HepG2 (cell line): ENCODE data around the gene MEX3D. TPM values are rescaled to one million over a fixed set of nuclear protein-coding genes. Genes with fewer than 3 reads are reported as not detected.

Experiments
- ATAC-seq: fragments of 200-7000 bp; cut with Tn5 transposase; 3 replicates; pipeline ENCODE4 v1.9.1; 2020; ENCODE audit warnings: mild to moderate bottlenecking, moderate library complexity
- BruUV-seq: library from RNA; stranded (reverse); fragments of 400-500 nt; replicated peaks from 2 replicates; lab custom pipeline; 2021; lab: Mats Ljungman, UMichigan
- CTCF ChIA-PET: fragments of 300-600 bp; formaldehyde crosslinking; extraction: SDS; loops from one replicate; lab custom pipeline; 2021; ENCODE audit warnings: low total read pairs, inconsistent platforms, low intra/inter-chr PET ratio; lab: Yijun Ruan, JAX
- POLR2A ChIA-PET: fragments of 350-600 bp; sonication (Branson Sonifier 250); formaldehyde crosslinking; loops from one replicate; lab custom pipeline; 2020; ENCODE audit warnings: antibody characterized with exemption, inconsistent platforms; lab: Yijun Ruan, JAX
- DNase-seq: peaks from one replicate; pipeline ENCODE4 v3.0.0-alpha.2; 2015; ENCODE audit warnings: low spot score
- FAIRE-seq: peaks from 3 replicates; lab custom pipeline; 2011; peaks lifted over from hg19 to GRCh38; lab: Jason Lieb, UNC
- H2AFZ ChIP-seq: one replicate; pipeline ENCODE4 v1.6.1; 2011; ENCODE audit warnings: low read length, inconsistent platforms
- H3K27ac ChIP-seq: fragments of 300-600 bp; 3 replicates; pipeline ENCODE4 v1.8.0; 2011; ENCODE audit warnings: mixed run types, mild to moderate bottlenecking, mixed read lengths, low read length, inconsistent platforms; ENCODE audit not compliant: insufficient read depth; ENCODE audit errors: extremely low read length
- H3K27me3 ChIP-seq, 2 experiments: fragments of 200-600 bp in 1 of 2; 2 replicates in 1 of 2; 3 replicates in 1 of 2; pipeline versions ENCODE4 v1.6.0 to v1.8.0; 2011; ENCODE audit warnings: low read length in 2 of 2, mild to moderate bottlenecking in 2 of 2, moderate library complexity in 2 of 2, inconsistent platforms in 1 of 2; ENCODE audit not compliant: insufficient read depth in 2 of 2, control insufficient read depth in 1 of 2
- H3K36me3 ChIP-seq, 2 experiments: fragments of 200-600 bp in 1 of 2; replicated peaks in 1 of 2; 2 replicates in 1 of 2; 3 replicates in 1 of 2; pipeline versions ENCODE4 v1.5.1 to v1.8.0; 2011; ENCODE audit warnings: low read length in 2 of 2, inconsistent platforms in 1 of 2; ENCODE audit not compliant: insufficient read depth in 2 of 2, control insufficient read depth in 1 of 2
- H3K4me1 ChIP-seq: 2 replicates; pipeline ENCODE4 v1.5.1; 2012; ENCODE audit warnings: low read length, inconsistent platforms; ENCODE audit not compliant: insufficient read depth
- H3K4me2 ChIP-seq: 2 replicates; pipeline ENCODE4 v1.6.0; 2011; ENCODE audit warnings: low read depth, low read length, inconsistent platforms
- H3K4me3 ChIP-seq, 3 experiments: fragments of 200-600 bp in 1 of 3; sonication (generic), shearing (Covaris generic) in 1 of 3; replicated peaks in 1 of 3; 2 replicates each; pipeline ENCODE4 v1.5.1; 2011 to 2016; ENCODE audit warnings: low read length in 3 of 3, inconsistent platforms in 2 of 3, low read depth in 2 of 3, mild to moderate bottlenecking in 2 of 3, control low read depth in 1 of 3, mixed read lengths in 1 of 3; ENCODE audit not compliant: insufficient read depth in 1 of 3
- H3K79me2 ChIP-seq: one replicate; pipeline ENCODE4 v1.6.1; 2011; ENCODE audit warnings: low read length, inconsistent platforms; ENCODE audit not compliant: insufficient read depth
- H3K9ac ChIP-seq: 2 replicates; pipeline ENCODE4 v1.6.0; 2011; ENCODE audit warnings: mild to moderate bottlenecking, low read depth, low read length, inconsistent platforms; ENCODE audit not compliant: insufficient read depth
- H3K9me3 ChIP-seq: 2 replicates; pipeline ENCODE4 v1.5.1; 2012; ENCODE audit warnings: mild to moderate bottlenecking, low read length
- H4K20me1 ChIP-seq: 2 replicates; pipeline ENCODE4 v1.6.0; 2011; ENCODE audit warnings: inconsistent platforms, mild to moderate bottlenecking, low read length, moderate library complexity; ENCODE audit not compliant: insufficient read depth
- DPF2 ChIP-seq: sonication (generic); formaldehyde crosslinking; IDR thresholded peaks from 2 replicates; pipeline ENCODE4 v1.4.0; 2020; ENCODE audit warnings: mild to moderate bottlenecking, low read depth, missing genetic modification reagents, borderline replicate concordance
- KDM5B ChIP-seq: sonication (generic); formaldehyde crosslinking; IDR thresholded peaks from 2 replicates; pipeline ENCODE4 v1.4.0; 2020; ENCODE audit warnings: missing genetic modification reagents, mild to moderate bottlenecking, borderline replicate concordance
- MED1 ChIP-seq: sonication (generic); formaldehyde crosslinking; IDR thresholded peaks from 2 replicates; pipeline ENCODE4 v1.4.0; 2020; ENCODE audit warnings: missing genetic modification reagents
- MIER2 ChIP-seq: IDR thresholded peaks from 2 replicates; pipeline ENCODE4 v1.6.1; 2016; ENCODE audit warnings: missing biosample characterization, missing genetic modification reagents
- ONECUT2 ChIP-seq: sonication (generic); formaldehyde crosslinking; IDR thresholded peaks from 2 replicates; pipeline ENCODE4 v1.4.0; 2020; ENCODE audit warnings: missing genetic modification reagents
- XRCC5 ChIP-seq: fragments of 200-400 bp; formaldehyde crosslinking; optimal IDR thresholded peaks from 2 replicates; pipeline ENCODE3; 2017; ENCODE audit warnings: mild to moderate bottlenecking, low read length
- ZBTB38 ChIP-seq: sonication (generic); formaldehyde crosslinking; IDR thresholded peaks from 2 replicates; pipeline ENCODE4 v1.5.1; 2020; ENCODE audit warnings: mild to moderate bottlenecking, missing genetic modification reagents
- ZNF326 ChIP-seq: sonication (generic); formaldehyde crosslinking; IDR thresholded peaks from 2 replicates; pipeline ENCODE4 v1.4.0; 2020; ENCODE audit warnings: missing genetic modification reagents, borderline replicate concordance
- ZNF33A ChIP-seq: sonication (generic); formaldehyde crosslinking; IDR thresholded peaks from 2 replicates; pipeline ENCODE4 v1.5.1; 2020; ENCODE audit warnings: missing genetic modification reagents, mild to moderate bottlenecking, moderate library complexity, borderline replicate concordance
- WGBS: methylation state at CpG from one replicate; pipeline ENCODE4 v1.1.6; 2017; ENCODE audit warnings: low lambda C conversion rate; 5-methylcytosine and 5-hydroxymethylcytosine counted together
- in situ Hi-C: cut with HindIII; loops from 2 replicates; pipeline ENCODE4 v1.10.0; 2017; ENCODE audit warnings: low pct_unique_long_range_greater_than_20kb; ENCODE audit not compliant: extremely low pct_ligation_motif_present
- intact Hi-C: fragments of 100-400 bp; cut with micrococcal nuclease; formaldehyde crosslinking; loops from one replicate; pipeline ENCODE4 v1.10.0; 2022; ENCODE audit not compliant: unreplicated experiment
- polyA plus RNA-seq, 8 experiments: library from polyadenylated mRNA; depleted of rRNA in 3 of 8; stranded (reverse) in 7 of 8; unstranded in 1 of 8; fragments of >200 nt; fragmentation: Illumina TruSeq in 4 of 8; extraction: Trizol in 4 of 8; gene quantifications; 2 replicates each; pipeline versions ENCODE4 v1.2.1 to v1.2.3, GENCODE V29; 2011 to 2016; ENCODE audit warnings: low read depth in 4 of 8, missing spikeins in 1 of 8, mixed read lengths in 1 of 8; ENCODE audit not compliant: insufficient read depth in 1 of 8
- total RNA-seq, 5 experiments: library from RNA; depleted of rRNA; stranded (reverse); fragments of >200 nt; fragmentation: Illumina TruSeq; extraction: Trizol; gene quantifications; 2 replicates each; pipeline ENCODE4 v1.2.3, GENCODE V29; 2016; ENCODE audit warnings: low read depth in 1 of 5
- TF ChIP-seq, protein P1 (sequence below): sonication (generic); formaldehyde crosslinking; IDR thresholded peaks from 2 replicates; pipeline ENCODE4 v1.5.0; 2020; ENCODE audit warnings: mild to moderate bottlenecking, missing genetic modification reagents, borderline replicate concordance
- TF ChIP-seq, protein P2 (sequence below): sonication (generic); formaldehyde crosslinking; IDR thresholded peaks from 2 replicates; pipeline ENCODE4 v1.4.0; 2020; ENCODE audit warnings: missing genetic modification reagents; ENCODE audit errors: not compliant biosample characterization
- TF ChIP-seq, protein P3 (sequence below): sonication (generic); formaldehyde crosslinking; IDR thresholded peaks from 2 replicates; pipeline ENCODE4 v1.8.0; 2022; ENCODE audit warnings: mild to moderate bottlenecking, missing genetic modification reagents, moderate library complexity

The MEX3D gene
- total and polyA plus RNA-seq, 2 of the 13 experiments (the other 11 are each of a cell fraction or from before 2014, with no cell fraction given) = 3.6 to 17.1 TPM

GRCh38 chr19:1555487-1556389 lies 12.4 kb downstream of the MEX3D start:
- CTCF ChIA-PET = no interaction called here
- Histone ChIP-seq H3K36me3 (no peaks in the 10 kb centered on the region; a peak in 1 of 5 replicates), H3K9ac (no peak overlapping the region), H3K9me3 (no peaks in the 10 kb centered on the region), H3K27ac (no peak overlapping the region), H3K27me3 (no peaks in the 10 kb centered on the region), H2AFZ (no peak overlapping the region), H3K4me1 (peaks cover 8% of the 10 kb centered on the region; the same call in 1 of the 2 replicates), H3K4me3 (no peak overlapping the region), H4K20me1 (no peaks in the 10 kb centered on the region), H3K79me2 (no peaks in the 10 kb centered on the region), H3K4me2 (no peak overlapping the region)
- no peak for DNase-seq
- no peak for TF ChIP-seq ONECUT2
- no peak for TF ChIP-seq ZNF326 (CRISPR knock-in tag)
- TF ChIP-seq, protein P1, sequence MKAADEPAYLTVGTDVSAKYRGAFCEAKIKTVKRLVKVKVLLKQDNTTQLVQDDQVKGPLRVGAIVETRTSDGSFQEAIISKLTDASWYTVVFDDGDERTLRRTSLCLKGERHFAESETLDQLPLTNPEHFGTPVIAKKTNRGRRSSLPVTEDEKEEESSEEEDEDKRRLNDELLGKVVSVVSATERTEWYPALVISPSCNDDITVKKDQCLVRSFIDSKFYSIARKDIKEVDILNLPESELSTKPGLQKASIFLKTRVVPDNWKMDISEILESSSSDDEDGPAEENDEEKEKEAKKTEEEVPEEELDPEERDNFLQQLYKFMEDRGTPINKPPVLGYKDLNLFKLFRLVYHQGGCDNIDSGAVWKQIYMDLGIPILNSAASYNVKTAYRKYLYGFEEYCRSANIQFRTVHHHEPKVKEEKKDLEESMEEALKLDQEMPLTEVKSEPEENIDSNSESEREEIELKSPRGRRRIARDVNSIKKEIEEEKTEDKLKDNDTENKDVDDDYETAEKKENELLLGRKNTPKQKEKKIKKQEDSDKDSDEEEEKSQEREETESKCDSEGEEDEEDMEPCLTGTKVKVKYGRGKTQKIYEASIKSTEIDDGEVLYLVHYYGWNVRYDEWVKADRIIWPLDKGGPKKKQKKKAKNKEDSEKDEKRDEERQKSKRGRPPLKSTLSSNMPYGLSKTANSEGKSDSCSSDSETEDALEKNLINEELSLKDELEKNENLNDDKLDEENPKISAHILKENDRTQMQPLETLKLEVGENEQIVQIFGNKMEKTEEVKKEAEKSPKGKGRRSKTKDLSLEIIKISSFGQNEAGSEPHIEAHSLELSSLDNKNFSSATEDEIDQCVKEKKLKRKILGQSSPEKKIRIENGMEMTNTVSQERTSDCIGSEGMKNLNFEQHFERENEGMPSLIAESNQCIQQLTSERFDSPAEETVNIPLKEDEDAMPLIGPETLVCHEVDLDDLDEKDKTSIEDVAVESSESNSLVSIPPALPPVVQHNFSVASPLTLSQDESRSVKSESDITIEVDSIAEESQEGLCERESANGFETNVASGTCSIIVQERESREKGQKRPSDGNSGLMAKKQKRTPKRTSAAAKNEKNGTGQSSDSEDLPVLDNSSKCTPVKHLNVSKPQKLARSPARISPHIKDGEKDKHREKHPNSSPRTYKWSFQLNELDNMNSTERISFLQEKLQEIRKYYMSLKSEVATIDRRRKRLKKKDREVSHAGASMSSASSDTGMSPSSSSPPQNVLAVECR (CRISPR knock-in tag) = no peak
- no peak for TF ChIP-seq DPF2 (CRISPR knock-in tag)
- TF ChIP-seq ZNF33A = no peak
- no peak for TF ChIP-seq MIER2
- no peak for TF ChIP-seq MED1 (CRISPR knock-in tag)
- TF ChIP-seq XRCC5 = no peak
- TF ChIP-seq, protein P2, sequence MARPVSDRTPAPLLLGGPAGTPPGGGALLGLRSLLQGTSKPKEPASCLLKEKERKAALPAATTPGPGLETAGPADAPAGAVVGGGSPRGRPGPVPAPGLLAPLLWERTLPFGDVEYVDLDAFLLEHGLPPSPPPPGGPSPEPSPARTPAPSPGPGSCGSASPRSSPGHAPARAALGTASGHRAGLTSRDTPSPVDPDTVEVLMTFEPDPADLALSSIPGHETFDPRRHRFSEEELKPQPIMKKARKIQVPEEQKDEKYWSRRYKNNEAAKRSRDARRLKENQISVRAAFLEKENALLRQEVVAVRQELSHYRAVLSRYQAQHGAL (CRISPR knock-in tag) = no peak
- TF ChIP-seq, protein P3, sequence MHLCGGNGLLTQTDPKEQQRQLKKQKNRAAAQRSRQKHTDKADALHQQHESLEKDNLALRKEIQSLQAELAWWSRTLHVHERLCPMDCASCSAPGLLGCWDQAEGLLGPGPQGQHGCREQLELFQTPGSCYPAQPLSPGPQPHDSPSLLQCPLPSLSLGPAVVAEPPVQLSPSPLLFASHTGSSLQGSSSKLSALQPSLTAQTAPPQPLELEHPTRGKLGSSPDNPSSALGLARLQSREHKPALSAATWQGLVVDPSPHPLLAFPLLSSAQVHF (CRISPR knock-in tag) = no peak
- no peak for TF ChIP-seq KDM5B
- no peak for TF ChIP-seq ZBTB38 (CRISPR knock-in tag)
- BruUV-seq = no TSS peak
- WGBS = over 99% methylated on average over 82 of the region's 121 CpGs
- POLR2A ChIA-PET = no interaction called here
- ATAC-seq = no peak
- no peak for FAIRE-seq
- intact Hi-C loops (no loop called here), in situ Hi-C loops (no loop called here)
